NCI-H82 treated with DMSO at 0.1 percent for 48 hours (cell line): ENCODE measurements around the gene ATP6V1B1.

Experiments
- DNase-seq: peaks from one replicate; lab custom pipeline; 2025; ENCODE audit not compliant: unreplicated experiment; lab: John Stamatoyannopoulos, UW

Gene ATP6V1B1

GRCh38 chr2:70964596-70965386, 29.1 kb downstream of the ATP6V1B1 start:
- no peak for DNase-seq

GRCh38 chr2:70965506-70965905, 29.8 kb downstream of the ATP6V1B1 start:
- DNase-seq, result no peak

GRCh38 chr2:70966681-70967080, 31.0 kb downstream of the ATP6V1B1 start:
- no peak for DNase-seq

GRCh38 chr2:70967189-70967588, 31.5 kb downstream of the ATP6V1B1 start:
- DNase-seq, result no peak

GRCh38 chr2:70974592-70974991, 38.9 kb downstream of the ATP6V1B1 start:
- no peak for DNase-seq

GRCh38 chr2:70975237-70975636, 39.5 kb downstream of the ATP6V1B1 start:
- DNase-seq, result no peak

- no peak for DNase-seq
These were observed 42.0 kb downstream of the ATP6V1B1 start for GRCh38 chr2:70977605-70978205.

GRCh38 chr2:70978341-70979179, 42.9 kb downstream of the ATP6V1B1 start, which contains the start of gene ANKRD53:
ANKRD53 (plus strand) TSS chr2:70978630; CDS start chr2:70978646, 16 bp downstream.
- no peak for DNase-seq

GRCh38 chr2:70979180-70979488, 43.4 kb downstream of the ATP6V1B1 start:
- DNase-seq, result no peak

GRCh38 chr2:70979626-70980025, 43.9 kb downstream of the ATP6V1B1 start:
- DNase-seq, result no peak

- DNase-seq, result no peak
These were observed 45.7 kb downstream of the ATP6V1B1 start for GRCh38 chr2:70981421-70981820.

- DNase-seq, result no peak
These were observed 46.4 kb downstream of the ATP6V1B1 start for GRCh38 chr2:70981866-70982810.

GRCh38 chr2:70982971-70983370, 47.3 kb downstream of the ATP6V1B1 start:
- DNase-seq, result no peak

- DNase-seq, result peak; percentile 77
These were observed 48.0 kb downstream of the ATP6V1B1 start for GRCh38 chr2:70983506-70984227.

GRCh38 chr2:70984228-70984575, 48.5 kb downstream of the ATP6V1B1 start:
- DNase-seq, result no peak

GRCh38 chr2:70984576-70985282, 49.0 kb downstream of the ATP6V1B1 start:
- DNase-seq, result no peak

- no peak for DNase-seq
These were observed 49.6 kb downstream of the ATP6V1B1 start for GRCh38 chr2:70985283-70985688.

- no peak for DNase-seq
These were observed 50.3 kb downstream of the ATP6V1B1 start for GRCh38 chr2:70985956-70986355.

GRCh38 chr2:70986499-70987189, 50.9 kb downstream of the ATP6V1B1 start:
- DNase-seq, result no peak
